ENCODE measurements around the gene LMBRD1.

- TF ChIP-seq CTCF (IDR thresholded peaks at IDR 0.05) (no peak), EP300 (IDR thresholded peaks at IDR 0.05) (no peak), POLR2A (IDR thresholded peaks at IDR 0.05) (no peak), POLR2AphosphoS5 (IDR thresholded peaks at IDR 0.05) (no peak)
Measured at GRCh38 chr6:69819138-69819537, 22.3 kb upstream of the LMBRD1 start.
